Nephron progenitor cell (in vitro differentiated cells): ENCODE measurements around the gene NR2F1.

Source experiments
- DNase-seq: peaks from one replicate; pipeline ENCODE4 v3.0.0; 2021
- H3K27ac Mint-ChIP-seq: 2 replicates; pipeline ENCODE4 v1.8.0; 2021; ENCODE audit warnings: mild to moderate bottlenecking, moderate library complexity, mixed read lengths
- H3K27me3 Mint-ChIP-seq: 2 replicates; pipeline ENCODE4 v1.8.0; 2021; ENCODE audit warnings: mild to moderate bottlenecking, low read depth, mixed read lengths; ENCODE audit not compliant: poor library complexity
- H3K36me3 Mint-ChIP-seq: 2 replicates; pipeline ENCODE4 v1.8.0; 2021; ENCODE audit warnings: low read depth, mixed read lengths
- H3K4me1 Mint-ChIP-seq: 2 replicates; pipeline ENCODE4 v1.8.0; 2021; ENCODE audit warnings: mixed read lengths
- H3K4me3 Mint-ChIP-seq: 2 replicates; pipeline ENCODE4 v1.8.0; 2021; ENCODE audit warnings: mild to moderate bottlenecking, moderate library complexity, mixed read lengths
- H3K9me3 Mint-ChIP-seq: 2 replicates; pipeline ENCODE4 v1.8.0; 2021; ENCODE audit warnings: mild to moderate bottlenecking, moderate library complexity, mixed read lengths
- CTCF ChIP-seq: fragments of 200-600 bp; sonication (generic); IDR thresholded peaks from 2 replicates; pipeline ENCODE4 v1.5.0; 2021; ENCODE audit warnings: antibody characterized with exemption

NR2F1 gene

GRCh38 chr5:93637697-93638096 is 54.7 kb downstream of the NR2F1 start:
- Mint-ChIP-seq H3K9me3 (peaks cover 17% of the 10 kb centered on the region), H3K4me3 (no peak overlapping the region)
- no peak for DNase-seq

GRCh38 chr5:93642526-93642925 is 59.5 kb downstream of the NR2F1 start:
- Mint-ChIP-seq H3K9me3 (peaks cover 9% of the 10 kb centered on the region), H3K36me3 (peaks cover 4% of the 10 kb centered on the region), H3K27ac (no peak overlapping the region), H3K27me3 (peaks cover 2% of the 10 kb centered on the region), H3K4me1 (no peaks in the 10 kb centered on the region), H3K4me3 (no peak overlapping the region)
- DNase-seq, result no peak
- no peak for TF ChIP-seq CTCF

More at GRCh38 chr5:93637697-93638096, 54.7 kb downstream of the NR2F1 start:
- no peaks in the 10 kb centered on the region for H3K4me1 Mint-ChIP-seq
- H3K36me3 Mint-ChIP-seq, result no peaks in the 10 kb centered on the region
- no peaks in the 10 kb centered on the region for H3K27me3 Mint-ChIP-seq
- TF ChIP-seq CTCF, result no peak
- no peak overlapping the region for H3K27ac Mint-ChIP-seq
